A673 (cell line): Measurements from ENCODE around the gene POM121L2. TPM values are rescaled to one million over a fixed set of nuclear protein-coding genes. Genes with fewer than 3 reads are reported as not detected.
A peak's percentile ranks its signal among the peaks of the same experiment; 100 is the strongest.

ENCODE experiments used
- BruUV-seq: library from RNA; stranded (reverse); fragments of 400-500 nt; replicated peaks from 2 replicates; lab custom pipeline; 2021; lab: Mats Ljungman, UMichigan
- CTCF ChIA-PET: fragments of 300-600 bp; sonication (Branson Sonifier 250); formaldehyde crosslinking; loops from one replicate; lab custom pipeline; 2022; ENCODE audit warnings: antibody characterized with exemption; lab: Charles Lee
- POLR2A ChIA-PET: fragments of 300-600 bp; sonication (Branson Sonifier 250); formaldehyde crosslinking; loops from one replicate; lab custom pipeline; 2022; ENCODE audit warnings: antibody characterized with exemption; ENCODE audit not compliant: low non-redundant PET; lab: Charles Lee
- DNase-seq: peaks from one replicate; pipeline ENCODE4 v3.0.0-alpha.2; 2015; ENCODE audit warnings: low spot score
- H3K27ac ChIP-seq: fragments of 200-600 bp; sonication (generic); 2 replicates; pipeline ENCODE4 v1.5.1; 2016; ENCODE audit warnings: mixed run types, low read depth, mild to moderate bottlenecking, mixed read lengths, antibody characterized with exemption, low read length; ENCODE audit not compliant: poor library complexity, severe bottlenecking
- H3K27me3 ChIP-seq: fragments of 200-600 bp; sonication (generic); replicated peaks from 2 replicates; pipeline ENCODE4 v1.6.1; 2017; ENCODE audit warnings: mixed run types, low read depth, mild to moderate bottlenecking, mixed read lengths, antibody characterized with exemption, low read length; ENCODE audit not compliant: insufficient read depth, poor library complexity
- H3K36me3 ChIP-seq: fragments of 200-600 bp; sonication (generic); 2 replicates; pipeline ENCODE4 v1.6.1; 2016; ENCODE audit warnings: mixed run types, mild to moderate bottlenecking, mixed read lengths, antibody characterized with exemption, low read length; ENCODE audit not compliant: insufficient read depth, poor library complexity, severe bottlenecking
- H3K4me1 ChIP-seq: fragments of 200-600 bp; sonication (generic); 2 replicates; pipeline ENCODE4 v1.6.1; 2017; ENCODE audit warnings: mixed run types, mild to moderate bottlenecking, mixed read lengths, antibody characterized with exemption, low read length; ENCODE audit not compliant: insufficient read depth, poor library complexity, severe bottlenecking
- H3K4me3 ChIP-seq: fragments of 200-600 bp; sonication (generic); 2 replicates; pipeline ENCODE4 v1.5.1; 2016; ENCODE audit warnings: low read depth, mixed run types, mild to moderate bottlenecking, mixed read lengths, low read length; ENCODE audit not compliant: poor library complexity, severe bottlenecking
- H3K9me3 ChIP-seq: fragments of 200-600 bp; sonication (generic); 2 replicates; pipeline ENCODE4 v1.6.1; 2016; ENCODE audit warnings: mixed run types, low read depth, mild to moderate bottlenecking, mixed read lengths, antibody characterized with exemption, low read length; ENCODE audit not compliant: poor library complexity, severe bottlenecking
- EZH2 ChIP-seq: fragments of 200-600 bp; sonication (generic); IDR thresholded peaks from 2 replicates; pipeline ENCODE4 v1.6.1; 2017; ENCODE audit warnings: borderline replicate concordance, low read depth, mild to moderate bottlenecking, mixed read lengths, antibody characterized with exemption, low read length; ENCODE audit not compliant: poor library complexity, severe bottlenecking
- intact Hi-C: fragments of 100-400 bp; cut with micrococcal nuclease; formaldehyde crosslinking; loops from one replicate; pipeline ENCODE4 v1.10.0; 2022; ENCODE audit not compliant: unreplicated experiment
- total RNA-seq: library from RNA; stranded (reverse); gene quantifications from 2 replicates; pipeline ENCODE4 v1.2.3, GENCODE V29; 2021
- TF ChIP-seq, protein P1 (sequence below): fragments of 300-800, 200-600 bp; sonication (generic); conservative IDR thresholded peaks from 2 replicates; pipeline ENCODE4 v1.5.1; 2017; ENCODE audit warnings: low read depth, mild to moderate bottlenecking, antibody characterized with exemption, low read length, moderate library complexity, mixed read lengths

Gene POM121L2
- total RNA-seq, 1 experiment from 2014 or later: not detected

DNA sequence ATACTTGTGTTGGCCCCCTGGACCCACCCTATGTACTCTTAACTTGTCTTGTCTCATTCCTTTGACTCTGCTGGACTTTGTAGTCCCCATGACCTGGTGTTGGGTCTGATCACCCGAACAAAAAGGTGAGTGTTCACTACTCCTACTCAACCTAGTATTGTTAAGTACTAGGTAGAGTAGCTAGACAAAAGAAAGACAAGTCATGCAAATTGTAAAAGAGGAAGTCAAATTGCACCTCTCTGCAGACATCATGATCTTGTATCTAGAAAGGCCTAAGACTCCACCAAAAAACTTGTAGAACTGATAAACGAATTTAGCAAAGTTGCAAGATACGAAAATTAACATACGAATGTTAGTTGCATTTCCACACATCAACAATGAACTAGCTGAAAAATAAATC lies 40.8 kb upstream of the POM121L2 start:
- TF ChIP-seq EZH2: no peak
- TF ChIP-seq, protein P1, sequence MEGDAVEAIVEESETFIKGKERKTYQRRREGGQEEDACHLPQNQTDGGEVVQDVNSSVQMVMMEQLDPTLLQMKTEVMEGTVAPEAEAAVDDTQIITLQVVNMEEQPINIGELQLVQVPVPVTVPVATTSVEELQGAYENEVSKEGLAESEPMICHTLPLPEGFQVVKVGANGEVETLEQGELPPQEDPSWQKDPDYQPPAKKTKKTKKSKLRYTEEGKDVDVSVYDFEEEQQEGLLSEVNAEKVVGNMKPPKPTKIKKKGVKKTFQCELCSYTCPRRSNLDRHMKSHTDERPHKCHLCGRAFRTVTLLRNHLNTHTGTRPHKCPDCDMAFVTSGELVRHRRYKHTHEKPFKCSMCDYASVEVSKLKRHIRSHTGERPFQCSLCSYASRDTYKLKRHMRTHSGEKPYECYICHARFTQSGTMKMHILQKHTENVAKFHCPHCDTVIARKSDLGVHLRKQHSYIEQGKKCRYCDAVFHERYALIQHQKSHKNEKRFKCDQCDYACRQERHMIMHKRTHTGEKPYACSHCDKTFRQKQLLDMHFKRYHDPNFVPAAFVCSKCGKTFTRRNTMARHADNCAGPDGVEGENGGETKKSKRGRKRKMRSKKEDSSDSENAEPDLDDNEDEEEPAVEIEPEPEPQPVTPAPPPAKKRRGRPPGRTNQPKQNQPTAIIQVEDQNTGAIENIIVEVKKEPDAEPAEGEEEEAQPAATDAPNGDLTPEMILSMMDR: no peak
- CTCF ChIA-PET: no interaction called here
- POLR2A ChIA-PET: no interaction called here
- Histone ChIP-seq H3K4me1 (no peaks in the 10 kb centered on the region), H3K27ac (no peak overlapping the region), H3K27me3 (no peaks in the 10 kb centered on the region), H3K36me3 (no peaks in the 10 kb centered on the region), H3K9me3 (peaks cover 2% of the 10 kb centered on the region), H3K4me3 (no peak overlapping the region)
- intact Hi-C loops: no loop called here
- BruUV-seq: no TSS peak
- no peak for DNase-seq

DNA sequence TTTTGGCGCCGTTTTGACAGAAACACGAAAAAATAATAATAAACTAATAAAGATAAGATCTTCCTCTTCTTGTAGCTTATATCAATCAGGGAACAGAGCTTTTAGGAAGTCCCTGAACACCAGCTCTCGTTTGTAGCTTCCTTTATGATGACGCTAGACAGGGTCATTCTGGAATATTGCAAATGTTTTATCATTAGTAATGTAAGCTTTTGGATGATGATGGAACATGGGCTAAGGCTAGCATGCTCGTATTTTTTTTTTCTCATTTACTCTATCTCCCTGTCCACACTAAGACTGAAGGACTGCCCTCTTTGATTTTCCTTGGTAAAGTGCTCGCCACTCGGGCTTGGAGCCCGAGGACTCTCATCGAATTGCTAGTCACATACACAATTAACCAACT lies 22.1 kb upstream of the POM121L2 start:
- Histone ChIP-seq H3K9me3 (no peaks in the 10 kb centered on the region), H3K4me3 (peak overlapping the region; percentile 58), H3K36me3 (no peaks in the 10 kb centered on the region), H3K27me3 (no peaks in the 10 kb centered on the region), H3K27ac (no peak overlapping the region), H3K4me1 (peaks cover 4% of the 10 kb centered on the region)
- POLR2A ChIA-PET: no interaction called here
- CTCF ChIA-PET: no interaction called here
- intact Hi-C loops: no loop called here
- DNase-seq: peak; percentile 3
- no peak for TF ChIP-seq EZH2
- TF ChIP-seq, protein P1: no peak
- BruUV-seq: no TSS peak

DNA sequence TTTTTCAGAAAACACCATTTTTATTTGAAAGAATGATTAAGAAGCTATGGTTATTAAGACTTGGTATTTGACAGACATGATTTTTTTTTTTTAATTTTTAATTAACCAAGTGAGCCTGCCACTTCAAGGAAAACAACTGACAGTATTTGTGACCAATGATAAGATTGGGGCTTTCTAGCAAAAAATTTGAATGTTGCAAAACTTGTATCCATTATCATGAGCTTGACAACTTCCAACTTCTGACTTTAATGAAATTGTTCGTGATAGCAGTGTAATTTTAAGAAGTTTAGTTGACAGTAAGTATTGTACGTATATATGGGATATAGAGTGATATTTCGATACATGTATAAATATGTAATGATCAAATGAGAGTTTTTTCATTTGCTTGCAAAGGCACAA lies 21.6 kb upstream of the POM121L2 start:
- Histone ChIP-seq H3K27ac (no peak overlapping the region), H3K4me3 (peak overlapping the region; percentile 58), H3K27me3 (no peaks in the 10 kb centered on the region), H3K9me3 (no peaks in the 10 kb centered on the region), H3K4me1 (peaks cover 4% of the 10 kb centered on the region), H3K36me3 (no peaks in the 10 kb centered on the region)
- intact Hi-C loops: loop anchor here (2.0 kb wide), 1 partner anchor 145 kb away; no protein-coding TSS in a partner anchor
- ChIA-PET CTCF (no interaction called here), POLR2A (no interaction called here)
- DNase-seq: no peak
- BruUV-seq: no TSS peak
- TF ChIP-seq, protein P1: no peak
- no peak for TF ChIP-seq EZH2
